ENCODE data around the gene CAPN15. TPM values are rescaled to one million over a fixed set of nuclear protein-coding genes. Genes with fewer than 3 reads are reported as not detected.
A peak's percentile ranks its signal among the peaks of the same experiment; 100 is the strongest.

Gene CAPN15
- total and polyA plus RNA-seq, 3 donors from 2014 or later = 48.0 to 115 (median 108) TPM

DNA sequence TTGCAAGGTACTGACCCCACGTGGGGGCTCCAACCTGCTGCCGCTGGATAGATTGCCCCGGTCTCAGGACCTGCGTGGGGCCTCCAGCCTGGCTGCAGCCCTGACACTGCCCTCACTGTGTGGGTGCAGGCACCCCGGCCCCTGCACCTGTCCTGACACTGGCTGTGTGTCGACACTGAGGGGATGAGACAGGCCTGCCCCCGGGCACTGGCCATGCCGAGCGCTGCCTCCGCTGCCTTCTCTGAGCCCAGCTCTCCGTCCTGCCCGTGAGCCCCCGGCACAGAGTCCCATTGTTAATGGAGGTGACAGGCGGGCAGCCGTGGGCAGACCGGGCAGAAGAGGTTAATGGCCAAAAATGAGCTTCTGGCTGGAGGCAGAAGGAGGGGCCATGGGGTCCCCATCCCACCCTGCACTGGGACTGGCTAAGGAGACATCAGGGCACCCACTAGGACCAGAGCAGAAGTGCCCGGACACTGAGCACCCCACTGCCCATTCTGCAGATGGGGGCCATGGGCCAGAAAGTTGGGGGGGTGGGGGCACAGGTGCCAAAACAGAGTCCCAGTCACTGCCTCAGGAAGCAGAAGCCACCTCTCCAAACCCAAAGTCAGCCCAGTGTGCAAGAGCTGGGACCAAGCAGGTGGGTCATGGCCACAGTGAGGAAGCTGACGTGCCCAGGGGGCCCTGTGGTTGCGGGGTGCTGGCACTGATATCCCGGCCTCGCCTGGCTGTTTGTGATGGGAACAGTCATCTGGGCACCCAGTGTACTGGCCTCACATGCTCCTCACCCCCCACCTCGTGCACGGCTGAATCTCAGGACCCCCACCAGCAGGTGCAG is 30.2 kb downstream of the CAPN15 start:
- Histone ChIP-seq H3K9me3 (no peaks in the 10 kb centered on the region), H3K4me3 (no peak overlapping the region), H3K4me1 (peaks cover 12% of the 10 kb centered on the region), H3K27me3 (no peaks in the 10 kb centered on the region), H3K36me3 (ENCODE audit: low read depth, missing control alignments) (no peaks in the 10 kb centered on the region), H3K27ac (no peak overlapping the region)
- DNase-seq = no peak
- intact Hi-C loops (cut with DNase I; ENCODE audit: low total_unique reads) = no loop called here
- TF ChIP-seq POLR2A (IDR thresholded peaks at IDR 0.05) = no peak
- TF ChIP-seq, protein P1, sequence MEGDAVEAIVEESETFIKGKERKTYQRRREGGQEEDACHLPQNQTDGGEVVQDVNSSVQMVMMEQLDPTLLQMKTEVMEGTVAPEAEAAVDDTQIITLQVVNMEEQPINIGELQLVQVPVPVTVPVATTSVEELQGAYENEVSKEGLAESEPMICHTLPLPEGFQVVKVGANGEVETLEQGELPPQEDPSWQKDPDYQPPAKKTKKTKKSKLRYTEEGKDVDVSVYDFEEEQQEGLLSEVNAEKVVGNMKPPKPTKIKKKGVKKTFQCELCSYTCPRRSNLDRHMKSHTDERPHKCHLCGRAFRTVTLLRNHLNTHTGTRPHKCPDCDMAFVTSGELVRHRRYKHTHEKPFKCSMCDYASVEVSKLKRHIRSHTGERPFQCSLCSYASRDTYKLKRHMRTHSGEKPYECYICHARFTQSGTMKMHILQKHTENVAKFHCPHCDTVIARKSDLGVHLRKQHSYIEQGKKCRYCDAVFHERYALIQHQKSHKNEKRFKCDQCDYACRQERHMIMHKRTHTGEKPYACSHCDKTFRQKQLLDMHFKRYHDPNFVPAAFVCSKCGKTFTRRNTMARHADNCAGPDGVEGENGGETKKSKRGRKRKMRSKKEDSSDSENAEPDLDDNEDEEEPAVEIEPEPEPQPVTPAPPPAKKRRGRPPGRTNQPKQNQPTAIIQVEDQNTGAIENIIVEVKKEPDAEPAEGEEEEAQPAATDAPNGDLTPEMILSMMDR (IDR thresholded peaks at IDR 0.05) = no peak
- 91 to 100% methylated on average over 4 to 23 of the region's 23 CpGs for WGBS, 2 donors

DNA sequence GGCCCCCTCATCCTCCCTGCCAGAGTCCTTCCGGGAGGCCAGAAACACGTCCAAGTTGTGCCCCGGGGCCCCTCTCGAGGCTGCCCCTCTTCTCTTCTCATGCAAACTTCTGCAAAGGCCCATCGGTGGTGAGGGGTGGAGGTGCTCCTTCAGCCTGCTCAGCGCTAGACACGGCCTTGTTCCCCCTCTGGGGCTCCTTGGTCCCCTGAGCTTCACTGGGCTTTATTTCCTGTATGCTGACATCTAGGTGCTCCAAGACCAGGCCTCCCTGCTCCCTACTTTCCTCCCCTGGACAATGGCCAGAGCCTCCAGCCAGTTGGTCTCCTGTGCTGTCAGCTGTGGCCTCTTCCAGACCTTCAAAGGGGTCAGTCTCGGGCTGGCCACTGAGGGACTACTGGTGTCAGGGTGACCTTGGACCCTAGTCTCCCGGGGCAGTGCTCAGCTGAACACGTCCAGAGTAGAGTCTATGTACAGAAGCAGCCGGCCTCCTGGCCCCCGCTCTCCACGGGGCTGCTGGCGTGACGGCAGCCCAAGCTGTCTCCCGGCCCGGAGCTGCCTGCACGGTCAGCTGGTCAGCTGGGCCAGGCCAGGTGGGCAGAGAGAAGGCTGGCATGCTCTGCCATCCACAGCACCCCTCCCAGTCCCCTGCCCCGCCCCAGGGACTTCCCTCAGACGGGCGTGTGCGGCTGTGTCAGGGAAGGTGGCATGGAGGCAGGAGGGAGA is 30.9 kb downstream of the CAPN15 start:
- no peaks in the 10 kb centered on the region for H3K27me3 ChIP-seq
- peaks cover 12% of the 10 kb centered on the region for H3K4me1 ChIP-seq
- H3K27ac ChIP-seq = no peak overlapping the region
- no peak for DNase-seq
- intact Hi-C loops (cut with DNase I; ENCODE audit: low total_unique reads) = no loop called here
- WGBS, 2 donors = 58 to 71% methylated on average over 9 to 21 of the region's 22 CpGs
- no peaks in the 10 kb centered on the region for H3K9me3 ChIP-seq
- H3K4me3 ChIP-seq = no peak overlapping the region
- no peak for TF ChIP-seq POLR2A (IDR thresholded peaks at IDR 0.05)
- TF ChIP-seq, protein P1 (IDR thresholded peaks at IDR 0.05) = no peak
- no peaks in the 10 kb centered on the region for H3K36me3 ChIP-seq (ENCODE audit: low read depth, missing control alignments)

DNA sequence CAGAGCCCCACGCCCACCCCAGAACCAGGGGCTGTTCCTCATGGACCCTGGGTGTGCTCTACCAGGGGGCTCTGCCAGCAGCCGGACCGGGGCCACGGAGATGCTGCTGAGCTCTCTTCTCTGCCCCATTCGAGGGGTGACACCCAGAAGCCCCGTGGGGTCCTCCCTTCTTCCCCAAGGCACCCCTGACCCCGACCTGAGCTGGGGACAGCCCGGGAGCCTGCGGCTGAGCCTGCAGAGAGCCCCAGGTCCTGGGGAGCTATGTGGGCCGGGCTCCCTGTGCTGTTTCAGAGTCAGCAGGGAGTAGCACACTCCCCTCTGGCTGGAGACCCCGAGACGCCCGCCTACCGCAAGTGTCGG is 31.5 kb downstream of the CAPN15 start:
- 62% methylated on average over 15 of the region's 15 CpGs; no CpG with 5 or more reads in 1 of the 2 donors for WGBS, 2 donors
- DNase-seq = no peak
- Histone ChIP-seq H3K4me3 (peak overlapping the region in 1 of 2 donors; percentile 29), H3K27ac (no peak overlapping the region), H3K36me3 (ENCODE audit: low read depth, missing control alignments) (no peaks in the 10 kb centered on the region), H3K4me1 (peaks cover 12% of the 10 kb centered on the region), H3K27me3 (no peaks in the 10 kb centered on the region), H3K9me3 (no peaks in the 10 kb centered on the region)
- intact Hi-C loops (cut with DNase I; ENCODE audit: low total_unique reads) = no loop called here
- TF ChIP-seq, protein P1 (IDR thresholded peaks at IDR 0.05) = no peak
- no peak for TF ChIP-seq POLR2A (IDR thresholded peaks at IDR 0.05)

DNA sequence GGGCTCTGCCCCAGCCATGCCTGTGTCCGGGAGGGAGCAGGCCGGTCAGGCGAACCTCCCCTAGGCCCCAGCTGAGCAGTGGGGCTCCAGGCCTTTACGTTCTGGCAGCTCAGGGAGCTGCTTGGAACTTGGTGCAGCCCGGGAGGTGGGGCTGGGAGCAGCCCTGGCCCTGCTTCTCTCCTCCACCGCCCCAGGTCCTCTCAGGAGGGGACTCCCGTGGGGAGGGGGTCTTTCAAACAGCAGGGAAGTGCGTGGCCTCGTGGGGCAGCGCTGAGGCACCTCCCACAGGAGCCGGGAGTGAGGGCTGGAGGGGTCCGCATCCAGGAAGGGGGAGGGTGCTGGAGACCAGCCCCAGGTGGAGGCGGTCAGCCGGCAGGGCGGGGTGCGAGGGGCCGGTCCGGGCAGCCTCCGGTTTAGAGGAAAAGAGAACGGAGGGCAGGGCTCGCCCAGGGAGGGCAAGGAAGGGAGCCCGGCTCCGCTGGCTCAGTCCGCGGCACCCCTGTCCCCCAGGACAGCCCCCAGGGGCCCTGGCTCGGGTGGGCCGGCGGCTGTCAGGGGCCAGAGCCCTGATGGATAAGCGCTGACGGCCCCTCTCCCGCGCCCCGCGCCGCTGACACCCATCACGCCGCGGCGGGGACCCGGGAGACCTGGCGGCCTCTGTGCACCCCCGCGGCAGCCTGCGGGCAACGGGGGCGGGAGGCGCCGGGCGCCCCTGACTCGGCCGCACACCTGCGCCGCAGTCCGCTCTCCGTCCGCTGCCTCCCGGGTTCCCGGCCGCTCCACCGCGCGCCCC is 32.1 kb downstream of the CAPN15 start:
- Histone ChIP-seq H3K4me1 (peaks cover 12% of the 10 kb centered on the region), H3K27me3 (no peaks in the 10 kb centered on the region), H3K27ac (no peak overlapping the region), H3K36me3 (ENCODE audit: low read depth, missing control alignments) (no peaks in the 10 kb centered on the region), H3K9me3 (no peaks in the 10 kb centered on the region), H3K4me3 (peak overlapping the region in 1 of 2 donors; percentile 29)
- 6 to 10% methylated on average over 9 to 24 of the region's 62 CpGs for WGBS, 2 donors
- intact Hi-C loops (cut with DNase I; ENCODE audit: low total_unique reads) = no loop called here
- DNase-seq = no peak
- TF ChIP-seq, protein P1 (IDR thresholded peaks at IDR 0.05) = no peak
- TF ChIP-seq POLR2A (IDR thresholded peaks at IDR 0.05) = no peak

All from testis (tissue), 3 donors.